Measurements from ENCODE around the gene RNFT2.
"Not testable (repeated sequence)": the region's sequence is repeated elsewhere in the genome, so short reads cannot be mapped to it uniquely, and the experiment has no call there.

The RNFT2 gene

DNA sequence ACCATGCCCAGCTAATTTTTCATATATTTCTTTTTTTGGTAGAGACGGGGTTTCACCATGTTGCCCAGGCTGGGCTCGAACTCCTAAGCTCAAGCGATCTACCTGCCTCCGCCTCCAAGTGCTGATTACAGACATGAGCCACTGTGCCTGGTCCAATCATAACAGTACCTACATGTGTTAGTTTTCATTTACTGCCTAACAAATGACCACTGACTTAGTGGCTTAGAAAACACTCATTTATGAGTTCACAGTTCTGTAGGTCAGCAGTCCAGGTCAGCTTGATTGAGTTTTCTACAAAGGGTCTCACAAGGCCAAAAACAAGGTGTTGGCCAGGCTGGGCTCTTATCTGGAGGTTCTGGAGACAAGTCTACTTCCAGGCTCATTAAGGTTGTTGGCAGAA, 60.6 kb downstream of the RNFT2 start:
- DNase-seq = no peak

- DNase-seq = no peak
These were observed 61.8 kb downstream of the RNFT2 start for GRCh38 chr12:116799955-116800354.

DNA sequence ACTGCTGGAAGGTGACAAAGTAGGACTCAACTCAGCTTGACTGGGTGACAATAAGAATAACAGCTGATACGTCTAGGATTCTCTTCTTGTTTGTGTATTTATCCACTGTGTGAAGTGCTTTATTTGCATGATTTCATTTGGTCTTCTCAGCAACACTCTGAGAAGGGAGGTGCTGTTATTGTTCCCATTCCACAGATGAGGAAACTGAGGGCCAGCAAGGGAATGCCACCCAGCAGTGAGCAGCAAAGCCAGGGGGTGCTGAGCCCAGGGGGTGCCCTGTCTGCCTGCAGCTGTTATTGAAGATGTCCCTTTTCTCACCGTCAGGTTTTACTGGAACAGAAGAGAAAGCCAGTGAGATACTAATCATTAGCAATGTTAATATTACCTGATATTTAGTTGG, 62.8 kb downstream of the RNFT2 start:
- no peak for DNase-seq

DNA sequence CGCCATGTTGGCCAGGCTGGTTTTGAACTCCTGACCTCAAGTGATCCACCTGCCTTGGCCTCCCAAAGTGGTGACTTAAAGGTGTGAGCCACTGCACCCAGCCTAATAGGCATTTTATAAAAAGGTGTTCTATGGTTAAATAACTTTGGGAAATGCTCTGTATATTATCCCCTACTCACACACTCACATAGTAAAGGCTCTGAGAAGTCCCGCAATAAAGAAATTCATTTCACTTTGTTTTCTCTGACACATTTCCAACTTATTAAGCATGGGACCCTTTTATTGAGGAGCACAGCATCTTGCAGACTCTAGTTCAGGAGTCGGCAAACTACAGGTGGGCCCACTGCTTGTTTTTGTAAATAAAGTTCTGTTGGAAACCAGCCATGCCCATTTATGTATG, 63.9 kb downstream of the RNFT2 start:
- DNase-seq = no peak

- no peak for DNase-seq
These were observed 65.1 kb downstream of the RNFT2 start for GRCh38 chr12:116803013-116803736.

DNA sequence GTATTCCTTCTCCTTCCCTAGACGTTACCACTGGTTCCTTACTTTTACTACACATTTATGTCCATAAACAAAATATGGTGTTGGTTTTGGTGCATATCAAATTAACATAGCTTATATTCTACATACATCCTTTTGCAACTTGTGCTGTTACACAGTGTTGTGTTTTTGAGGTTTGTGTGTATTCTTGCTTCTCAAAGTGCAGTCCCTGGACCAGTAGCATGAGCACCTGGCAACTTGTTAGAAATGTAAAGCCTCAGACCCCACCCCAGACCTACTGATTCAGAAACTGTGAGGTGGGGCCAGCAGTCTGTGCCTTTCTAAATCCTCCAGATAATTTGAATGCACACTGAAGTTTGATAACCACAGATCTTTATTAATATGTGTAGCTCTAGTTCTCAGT, 65.9 kb downstream of the RNFT2 start:
- DNase-seq = no peak

DNA sequence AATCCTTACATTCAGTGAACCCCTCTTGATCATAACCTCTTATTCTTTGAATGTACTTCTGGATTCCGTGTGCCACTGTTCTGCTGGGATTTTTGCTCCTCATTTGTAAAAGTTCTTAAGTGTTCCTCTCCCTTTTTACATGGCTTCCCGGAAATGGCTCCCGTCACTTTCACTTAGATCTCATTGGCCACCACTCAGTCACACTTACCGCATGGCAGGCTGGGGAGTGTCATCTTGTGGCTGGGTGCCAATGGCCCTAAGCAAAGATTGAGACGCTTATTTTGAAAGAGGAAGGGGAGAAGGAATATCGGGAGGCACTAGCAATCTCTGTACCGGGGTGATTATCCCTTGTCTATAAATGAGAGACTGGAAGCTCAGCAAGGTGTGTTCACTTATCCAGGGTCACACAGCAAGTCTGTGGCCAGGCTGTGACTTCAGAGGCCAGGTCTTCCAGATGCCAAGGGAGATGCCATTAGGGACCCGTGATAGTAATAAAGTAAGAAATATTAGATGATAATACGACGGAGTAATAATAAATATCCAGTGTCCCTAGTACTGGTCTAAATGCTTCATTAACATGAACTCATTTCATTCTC, 68.8 kb downstream of the RNFT2 start:
- DNase-seq = no peak

DNA sequence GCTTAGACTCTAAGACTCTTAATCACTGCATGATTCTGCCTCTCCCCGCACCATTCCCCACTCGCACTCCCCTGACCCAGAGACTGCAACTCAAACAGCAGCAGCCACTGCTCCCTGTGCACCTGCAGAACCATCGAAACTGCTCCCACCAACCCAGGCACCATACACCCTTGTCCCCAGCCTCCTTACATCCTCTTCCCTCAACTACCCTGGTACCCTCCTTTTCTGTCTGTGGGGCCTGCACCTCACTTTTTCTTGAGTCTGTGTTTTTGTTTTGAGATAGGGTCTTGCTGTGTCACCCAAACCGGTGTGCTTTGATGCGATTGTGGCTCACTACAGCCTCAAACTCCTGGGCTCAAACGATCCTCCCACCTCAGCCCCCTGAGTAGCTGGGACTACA, 69.4 kb downstream of the RNFT2 start:
- no peak for DNase-seq

DNA sequence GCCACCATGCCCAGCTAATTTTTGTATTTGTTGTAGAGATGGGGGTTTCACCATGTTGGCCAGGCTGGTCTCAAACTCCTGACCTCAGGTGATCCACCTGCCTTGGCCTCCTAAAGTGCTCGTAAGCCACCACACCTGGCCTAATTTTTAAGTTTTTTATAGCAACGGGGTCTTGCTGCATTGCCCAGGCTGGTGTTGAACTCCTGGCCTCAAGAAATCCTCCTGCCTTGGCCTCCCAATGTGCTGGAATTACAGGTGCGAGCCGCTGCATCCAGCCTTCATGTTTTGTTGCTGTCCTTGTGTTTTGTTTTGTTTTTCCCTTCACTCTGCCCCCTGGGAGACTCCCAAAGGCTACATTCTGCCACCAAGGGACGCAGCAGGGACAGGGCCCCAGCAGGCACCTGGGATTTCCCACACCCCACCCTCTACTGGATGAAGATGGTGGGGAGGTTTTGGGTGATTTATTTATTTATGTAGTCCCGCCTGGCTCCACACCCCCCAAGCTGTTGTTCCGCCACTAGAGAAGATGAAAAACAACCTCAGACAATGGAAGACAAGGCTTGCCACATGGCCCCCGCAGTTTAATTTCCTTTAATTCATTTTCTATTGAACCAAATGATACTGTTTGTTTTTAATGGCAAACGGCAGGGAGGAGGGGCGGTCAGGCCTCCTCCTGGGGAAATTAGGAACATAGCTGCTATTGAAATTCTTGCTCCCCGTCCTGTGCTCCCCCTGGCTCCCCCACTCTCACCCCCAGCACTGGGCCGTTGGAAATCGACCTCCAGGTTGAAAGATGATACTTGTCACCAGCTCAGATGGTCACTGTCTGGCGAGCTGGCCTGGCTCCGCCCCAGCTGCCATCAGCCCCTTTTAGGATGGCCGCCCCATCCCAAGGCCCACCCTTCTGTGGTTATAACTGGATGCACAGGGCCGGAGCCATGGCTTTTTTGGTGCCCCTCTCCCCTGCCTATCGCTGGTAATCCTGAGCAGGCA, 70.3 kb downstream of the RNFT2 start:
- DNase-seq = peak; percentile 23

DNA sequence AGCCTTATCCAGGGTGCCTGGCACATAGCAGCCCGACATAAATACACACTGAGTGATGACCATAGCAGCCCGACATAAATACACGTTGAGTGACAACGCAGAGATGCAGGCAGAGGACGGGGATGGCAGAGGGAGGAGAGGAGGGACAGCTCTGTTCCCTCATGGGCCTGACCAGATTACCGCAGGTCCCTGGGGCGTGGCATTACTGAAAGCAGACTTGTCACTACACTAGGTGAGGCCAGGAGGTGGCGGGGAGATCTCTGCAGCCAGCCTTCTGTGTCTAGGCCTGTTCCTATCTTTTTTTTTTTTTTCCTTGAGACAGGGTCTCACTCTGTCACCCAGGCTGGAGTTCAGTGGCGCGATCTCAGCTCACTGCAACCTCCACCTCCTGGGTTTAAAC, 74.1 kb downstream of the RNFT2 start:
- no peak for DNase-seq

DNA sequence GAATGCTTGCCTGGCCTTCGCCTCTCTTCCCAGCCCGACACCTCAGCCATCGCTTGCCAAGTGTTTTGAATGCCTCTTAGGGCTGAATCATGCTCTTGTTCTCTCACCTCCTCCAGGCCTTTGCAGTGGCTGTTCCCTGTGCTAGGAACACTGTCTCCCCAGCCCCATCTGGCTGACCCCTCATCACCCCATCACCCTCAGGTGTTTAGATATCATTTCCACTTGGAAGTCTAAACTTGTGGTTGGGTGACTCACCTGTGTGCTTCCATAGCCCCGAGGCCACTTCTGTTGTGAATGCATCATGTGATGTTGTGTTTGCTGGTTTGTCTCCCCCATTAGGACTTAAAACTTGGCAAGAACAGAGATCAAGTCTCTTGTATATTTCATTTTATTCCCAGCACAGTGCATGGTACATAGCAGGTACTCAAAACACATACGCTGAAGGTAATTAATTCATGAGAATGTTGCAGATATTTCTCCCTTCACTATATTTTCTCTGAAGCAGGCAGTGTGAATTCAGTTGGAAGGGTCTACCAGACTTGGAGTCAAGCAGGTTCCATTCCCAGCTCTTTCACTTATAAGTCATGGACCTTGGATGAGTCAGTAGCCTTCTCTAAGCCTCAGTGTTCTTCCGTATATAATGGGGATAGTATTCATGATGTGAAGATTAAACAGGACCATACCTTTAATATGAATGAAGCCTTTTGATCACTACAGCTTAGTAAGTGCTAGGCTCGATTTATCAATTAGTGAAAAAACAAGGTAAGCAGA, 75.3 kb downstream of the RNFT2 start:
- no peak for DNase-seq

GRCh38 chr12:116814766-116815165, 76.7 kb downstream of the RNFT2 start:
- DNase-seq = not testable (repeated sequence)

- peak; percentile 41 for DNase-seq
These were observed 80.3 kb downstream of the RNFT2 start for GRCh38 chr12:116818341-116818856.

DNA sequence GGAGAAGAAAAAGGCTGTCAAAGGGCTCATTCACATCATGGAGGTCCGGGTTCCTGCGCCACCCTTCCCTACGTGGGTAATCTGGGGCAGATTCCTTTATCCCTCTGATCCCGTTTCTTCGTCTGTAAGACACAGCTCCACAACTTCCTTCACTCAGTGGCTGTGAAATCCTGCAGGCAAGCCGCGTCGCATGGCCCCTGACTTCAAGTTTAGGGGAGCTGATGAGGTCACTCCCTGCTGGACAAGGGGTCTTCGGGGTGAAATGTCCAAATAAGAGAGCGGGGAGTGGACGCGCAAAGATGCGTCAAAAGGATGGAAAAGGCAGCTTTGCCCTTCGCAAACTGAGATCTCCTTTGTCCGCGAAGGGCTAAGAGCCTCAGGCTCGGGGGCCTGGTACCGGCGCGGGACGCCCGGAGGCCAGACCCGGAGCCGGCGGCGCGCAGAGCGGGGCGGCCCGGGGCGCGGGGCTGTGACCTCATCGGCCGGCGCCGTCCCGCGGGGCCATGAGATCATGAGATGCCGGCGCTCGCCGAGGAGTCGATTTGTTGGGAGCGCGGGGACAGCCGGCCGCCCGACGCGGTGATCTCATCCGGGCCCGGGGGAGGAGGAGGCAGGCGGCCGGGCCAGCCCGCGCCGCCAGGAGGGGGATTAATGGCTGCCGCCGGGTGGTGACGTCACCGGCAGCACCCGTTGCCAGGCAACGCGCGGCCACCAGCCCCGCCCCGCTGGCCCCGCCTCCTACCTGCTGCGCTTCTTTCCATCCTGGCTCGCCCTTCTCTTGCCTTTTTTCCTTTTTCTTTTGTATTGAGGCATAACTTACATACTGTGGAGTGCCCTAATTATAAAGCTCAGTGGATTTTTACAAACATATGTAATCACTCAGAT, 81.1 kb downstream of the RNFT2 start:
- DNase-seq = peak; percentile 98

- no peak for DNase-seq
These were observed 82.0 kb downstream of the RNFT2 start for GRCh38 chr12:116820064-116820656.

- DNase-seq = no peak
These were observed 83.2 kb downstream of the RNFT2 start for GRCh38 chr12:116821291-116821690.

- DNase-seq = no peak
These were observed 89.3 kb downstream of the RNFT2 start for GRCh38 chr12:116827432-116827831.

DNA sequence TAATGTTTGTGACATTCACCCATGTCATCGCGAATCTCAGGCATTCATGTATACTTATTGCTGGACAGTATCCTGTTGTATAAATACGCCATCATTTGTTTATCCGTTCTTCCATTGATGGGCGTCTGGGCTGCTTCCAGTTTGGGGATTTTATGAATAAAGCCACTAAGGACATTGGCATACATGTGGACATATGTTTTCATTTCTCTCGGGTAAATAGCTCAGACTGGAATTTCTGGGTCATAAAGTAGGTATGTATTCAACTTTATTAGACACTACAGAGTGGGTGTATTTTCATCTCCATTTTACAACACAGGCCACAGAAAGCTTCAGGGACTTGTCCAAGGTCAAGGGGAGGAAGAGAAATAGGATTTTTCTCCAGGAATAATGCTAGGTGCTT, 94.2 kb downstream of the RNFT2 start:
- no peak for DNase-seq

GRCh38 chr12:116833474-116833873, 95.4 kb downstream of the RNFT2 start:
- no peak for DNase-seq

GRCh38 chr12:116835484-116835883, 97.4 kb downstream of the RNFT2 start:
- no peak for DNase-seq

DNA sequence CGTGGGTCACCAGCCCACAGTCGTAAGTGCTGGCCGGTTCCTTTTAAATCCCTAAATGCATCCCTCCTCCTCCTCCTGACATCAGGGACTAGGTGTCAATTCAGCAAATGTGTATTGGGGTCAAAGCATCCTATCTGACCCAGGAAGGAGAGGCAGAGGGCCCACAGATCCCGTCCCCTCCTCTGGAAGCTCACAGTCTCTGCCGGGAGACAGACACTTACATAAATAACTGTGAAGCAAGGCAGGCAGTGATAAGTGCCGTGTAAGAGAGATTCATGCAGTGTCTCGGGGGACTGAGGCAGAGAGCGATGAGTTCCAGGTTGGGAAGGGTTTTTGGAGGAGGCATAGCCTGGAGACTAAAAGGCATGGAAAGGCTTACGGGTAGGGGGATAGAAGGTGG, 99.0 kb downstream of the RNFT2 start:
- DNase-seq = no peak
